Activated CD8-positive, alpha-beta memory T cell treated with anti-CD3 and anti-CD28 coated beads, Interleukin-2, amount 50 U/mL, for 1 hour (primary cell): ENCODE results near the gene CAMTA2.

Experiments
- DNase-seq: peaks from one replicate; pipeline ENCODE4 v3.0.0-alpha.2; 2020; ENCODE audit errors: extremely low read depth

CAMTA2 gene

GRCh38 chr17:4947010-4947410 is 40.5 kb downstream of the CAMTA2 start:
- no peak for DNase-seq

DNA sequence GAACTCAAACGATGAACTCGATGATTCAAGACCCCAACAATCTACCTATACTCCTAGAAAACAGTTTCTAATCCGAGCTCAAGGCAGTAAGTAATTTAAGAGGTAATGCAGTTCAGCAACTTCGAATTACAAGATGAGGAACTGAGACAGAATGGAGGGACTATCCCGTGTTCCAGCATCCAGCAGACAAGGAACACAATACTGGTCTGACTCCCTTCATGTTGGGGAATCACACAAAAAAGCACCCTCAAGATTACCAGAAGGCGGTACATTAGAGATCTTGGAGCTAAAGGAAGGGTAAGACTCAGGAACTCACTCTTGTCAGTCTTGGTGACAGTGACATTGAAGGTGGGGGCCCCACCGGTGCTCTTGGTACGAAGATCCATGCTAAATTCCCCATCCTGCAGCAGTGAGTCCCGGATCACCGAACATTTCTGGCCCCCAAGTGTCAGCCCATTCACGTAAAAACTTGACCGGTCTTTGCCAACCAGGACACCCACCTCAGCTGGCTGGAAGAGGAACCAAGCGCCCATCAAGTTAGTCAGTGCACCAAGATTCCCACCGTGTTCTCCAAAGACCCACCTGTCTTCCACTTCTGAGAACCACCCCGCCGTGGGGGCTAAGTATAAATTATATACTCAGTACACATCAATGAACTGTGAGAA is 41.0 kb downstream of the CAMTA2 start:
- no peak for DNase-seq

- no peak for DNase-seq
These were observed 41.6 kb downstream of the CAMTA2 start for GRCh38 chr17:4945944-4946280.

DNA sequence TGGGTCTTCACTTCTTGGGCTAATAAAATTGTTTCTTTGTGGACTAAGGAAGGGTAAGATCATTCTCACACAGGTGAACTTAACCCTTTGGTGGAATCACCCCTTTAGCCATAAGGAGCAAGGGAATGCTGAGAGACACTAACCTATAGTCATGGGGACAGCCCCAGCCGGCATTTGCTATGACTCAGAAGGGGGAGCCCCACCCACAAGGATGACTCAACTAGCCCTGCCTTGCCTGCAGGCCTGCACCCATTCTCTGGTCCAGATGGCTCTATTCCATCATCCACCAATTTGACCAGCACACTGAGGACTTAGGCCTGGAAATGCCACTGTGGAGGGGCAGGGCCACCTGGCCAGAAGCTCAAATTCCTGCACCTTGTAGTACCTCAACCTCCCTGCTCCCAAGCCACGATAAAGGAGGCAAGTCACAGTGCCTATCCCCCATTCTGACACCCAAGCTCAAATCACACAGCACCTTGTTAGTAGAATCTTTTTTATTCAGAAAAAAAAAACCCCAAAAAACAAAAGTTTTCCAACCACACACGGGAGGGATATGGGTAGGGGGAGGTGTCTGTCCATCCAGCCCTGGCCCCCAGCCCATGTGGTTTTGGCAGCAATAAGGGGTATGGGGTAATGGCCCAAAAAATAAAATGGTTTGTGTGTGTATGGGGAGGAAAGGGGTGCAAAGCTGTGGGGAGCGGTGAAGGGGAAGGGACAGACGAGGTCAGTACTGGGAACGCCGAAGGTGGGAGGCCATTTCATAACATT is 42.1 kb downstream of the CAMTA2 start:
- no peak for DNase-seq

GRCh38 chr17:4944554-4945175 is 42.8 kb downstream of the CAMTA2 start:
- DNase-seq = no peak

GRCh38 chr17:4944163-4944553 is 43.3 kb downstream of the CAMTA2 start:
- DNase-seq = no peak

- no peak for DNase-seq
These were observed 44.5 kb downstream of the CAMTA2 start for GRCh38 chr17:4942760-4943508.

- no peak for DNase-seq
These were observed 46.2 kb downstream of the CAMTA2 start for GRCh38 chr17:4941319-4941610.

GRCh38 chr17:4940555-4941318 is 46.7 kb downstream of the CAMTA2 start:
- DNase-seq = no peak

DNA sequence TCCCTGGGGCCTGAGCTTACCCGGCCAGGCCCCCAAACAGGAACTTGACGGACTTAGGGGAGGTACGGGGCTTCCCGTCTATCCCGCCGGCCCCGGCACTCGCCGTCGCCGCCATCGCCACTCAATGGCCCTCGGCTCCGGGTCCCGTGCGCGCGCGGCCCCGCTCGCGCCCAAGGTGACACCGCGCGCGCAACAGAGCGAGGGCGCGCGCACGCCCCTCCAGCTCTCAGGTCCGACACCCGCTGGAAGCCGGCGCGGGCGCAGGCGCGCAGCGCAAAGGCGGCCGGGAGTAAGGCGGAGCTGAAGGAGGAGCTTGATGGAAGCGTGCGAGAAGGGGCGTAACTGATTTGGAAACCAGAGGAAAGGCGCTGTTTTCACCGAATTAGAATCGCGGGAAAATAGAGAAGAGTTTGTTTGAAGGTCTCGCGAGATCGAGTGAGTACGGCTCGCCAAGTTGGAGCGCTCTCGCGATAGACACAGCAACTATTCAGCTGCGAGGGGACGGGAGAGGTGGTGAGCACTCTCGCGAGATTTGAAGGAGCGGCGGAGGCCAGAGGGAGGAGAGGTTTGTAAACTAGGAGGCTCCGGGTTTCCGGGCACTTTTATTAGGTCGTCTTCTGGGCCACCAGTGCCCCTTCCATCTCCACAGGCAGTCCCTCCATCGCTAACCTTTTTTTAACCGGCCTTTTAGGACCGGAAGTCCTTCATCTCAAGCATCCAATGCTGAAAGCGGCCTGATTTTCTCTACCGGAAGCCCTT is 47.5 kb downstream of the CAMTA2 start, which contains the start of the genes RNF167 and SLC25A11:
Gene RNF167 (plus strand): TSS at position 473 of the 759 bp plus-strand sequence. CDS start 642 bp downstream, outside the sequence.
Gene SLC25A11 (minus strand): TSS at position 251 of the 759 bp plus-strand sequence. CDS start 136 bp downstream, at position 115.
- peak; percentile 95 for DNase-seq

DNA sequence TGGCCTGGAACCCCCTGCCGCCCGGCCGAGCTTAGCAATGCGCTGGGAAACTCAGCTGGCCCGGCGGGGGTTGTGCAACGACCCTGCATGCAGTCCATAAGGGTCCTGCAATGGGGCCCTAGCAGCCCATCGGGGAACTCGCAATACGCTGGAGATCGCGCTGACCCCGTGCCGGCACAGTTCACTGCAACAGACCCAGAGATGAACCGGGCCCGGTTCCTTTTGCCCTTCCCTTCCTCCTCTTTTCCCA is 48.0 kb downstream of the CAMTA2 start:
- DNase-seq = no peak

GRCh38 chr17:4938688-4939545 is 48.6 kb downstream of the CAMTA2 start:
- no peak for DNase-seq

DNA sequence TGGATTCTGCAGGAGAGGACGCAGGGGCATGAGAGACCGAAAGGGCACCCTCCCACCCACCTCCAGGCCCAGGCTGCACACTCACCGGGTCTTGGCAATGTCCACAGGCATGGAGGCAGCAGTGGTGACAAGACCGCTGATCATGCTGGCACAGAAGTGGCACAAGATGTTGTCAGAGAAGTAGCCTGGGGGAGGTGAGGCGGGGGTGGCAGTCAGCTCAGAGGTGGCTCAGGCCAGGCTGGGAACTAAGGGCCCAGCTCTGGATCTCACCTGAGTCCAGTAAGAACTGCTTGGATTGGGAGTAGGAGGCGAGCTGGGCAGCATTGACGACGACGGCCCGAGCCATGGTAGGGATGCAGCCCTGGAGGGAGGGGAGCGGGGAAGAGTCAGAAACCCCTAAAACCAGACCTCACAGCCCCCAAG is 49.4 kb downstream of the CAMTA2 start:
- DNase-seq = no peak

DNA sequence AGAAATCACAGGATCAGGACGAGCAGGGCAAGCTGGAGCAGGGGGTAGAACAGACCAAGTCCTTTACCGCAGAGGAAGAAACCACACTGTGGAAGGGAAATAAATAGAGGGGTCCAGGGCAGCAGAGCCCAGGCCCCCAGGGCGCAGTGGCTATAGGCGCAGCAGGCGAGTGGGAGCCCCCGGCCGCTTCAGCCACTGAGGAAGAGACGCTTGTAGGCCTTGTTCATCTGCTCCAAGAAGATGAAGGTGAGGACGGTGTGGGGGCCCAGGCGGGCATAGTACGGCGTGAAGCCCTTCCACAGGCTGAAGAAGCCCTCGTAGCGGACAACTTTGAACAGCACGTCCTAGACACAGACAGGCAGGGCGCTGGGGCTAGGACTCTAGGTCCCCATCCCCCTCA is 49.9 kb downstream of the CAMTA2 start:
- DNase-seq = no peak

DNA sequence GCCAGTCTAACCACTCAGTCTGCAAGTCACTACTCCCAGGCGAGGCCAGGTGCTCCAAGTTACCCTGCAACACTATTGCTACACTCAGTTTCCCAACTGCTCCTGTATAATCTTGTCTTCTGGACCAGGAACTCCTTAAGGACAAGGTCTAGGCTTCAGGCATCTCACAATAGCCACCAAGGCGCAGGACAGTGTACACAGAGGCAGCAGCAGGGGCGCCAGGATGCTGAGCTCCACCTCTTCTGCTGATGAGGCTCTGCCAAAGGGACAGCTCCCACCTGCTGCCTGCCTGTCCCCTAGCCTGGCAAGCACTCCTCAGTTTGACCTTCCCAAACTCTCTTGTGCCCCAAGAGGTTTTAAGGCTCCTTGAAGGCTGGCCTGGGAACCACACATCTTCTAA is 51.0 kb downstream of the CAMTA2 start:
- no peak for DNase-seq

DNA sequence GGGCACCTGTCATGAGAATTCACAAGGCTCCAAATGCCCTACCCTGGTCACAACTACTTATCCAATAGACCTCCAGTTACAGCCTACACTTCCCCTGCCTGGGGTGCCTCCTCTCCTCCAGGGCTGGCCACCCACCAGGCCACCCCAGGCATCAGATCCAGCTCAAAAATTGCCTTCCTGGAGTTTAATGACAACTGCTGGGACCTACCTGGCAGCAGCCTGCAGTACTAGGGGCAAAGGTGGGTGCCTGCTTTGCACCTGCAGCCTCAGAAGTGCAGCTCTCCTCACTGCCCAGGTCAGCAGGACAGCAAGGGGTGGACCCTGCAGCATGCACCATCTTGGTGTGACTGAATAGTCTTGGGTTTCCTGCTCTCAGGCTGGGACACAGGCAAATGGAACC is 51.8 kb downstream of the CAMTA2 start:
- DNase-seq = no peak

- DNase-seq = no peak
These were observed 53.1 kb downstream of the CAMTA2 start for GRCh38 chr17:4934173-4934979.

DNA sequence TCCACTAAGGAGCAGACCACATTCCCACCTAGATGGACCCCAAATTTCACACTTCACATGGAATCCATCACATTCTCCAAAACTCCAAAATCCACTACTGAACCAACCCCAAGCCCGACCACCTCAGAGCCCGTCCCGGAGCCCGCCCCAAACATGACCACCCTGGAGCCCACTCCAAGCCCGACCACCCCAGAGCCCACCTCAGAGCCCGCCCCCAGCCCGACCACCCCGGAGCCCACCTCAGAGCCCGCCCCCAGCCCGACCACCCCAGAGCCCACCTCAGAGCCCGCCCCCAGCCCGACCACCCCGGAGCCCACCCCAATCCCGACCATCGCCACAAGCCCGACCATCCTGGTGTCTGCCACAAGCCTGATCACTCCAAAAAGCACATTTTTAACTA is 53.8 kb downstream of the CAMTA2 start:
- no peak for DNase-seq

- no peak for DNase-seq
These were observed 54.7 kb downstream of the CAMTA2 start for GRCh38 chr17:4932756-4933155.
